HepG2 (cell line): ENCODE measurements around the gene GNMT. TPM values are rescaled to one million over a fixed set of nuclear protein-coding genes. Genes with fewer than 3 reads are reported as not detected.

Experiments used
- CREB1 ChIP-seq, 2 experiments: fragments of 450-650 bp in 1 of 2; IDR thresholded peaks; 2 replicates each; pipeline ENCODE4 v1.6.1; 2016 to 2017; ENCODE audit warnings: control low read depth in 1 of 2, mild to moderate bottlenecking in 1 of 2, missing compliant biosample characterization in 1 of 2, missing genetic modification characterization in 1 of 2
- FOXO1 ChIP-seq: sonication (generic); formaldehyde crosslinking; IDR thresholded peaks from 2 replicates; pipeline ENCODE4 v1.4.0; 2020; ENCODE audit warnings: missing genetic modification reagents
- HMGA1 ChIP-seq: sonication (generic); formaldehyde crosslinking; conservative IDR thresholded peaks from 2 replicates; pipeline ENCODE4 v1.4.0; 2020; ENCODE audit warnings: missing genetic modification reagents
- KDM3A ChIP-seq: IDR thresholded peaks from 2 replicates; pipeline ENCODE4 v1.6.1; 2018; ENCODE audit warnings: low read depth, missing compliant biosample characterization
- MBNL3 ChIP-seq: fragments of 250-450 bp; sonication (Bioruptor Pico); conservative IDR thresholded peaks from 2 replicates; pipeline ENCODE4 v1.8.0; 2022; ENCODE audit warnings: mild to moderate bottlenecking, inconsistent platforms
- NFIB ChIP-seq: sonication (generic); formaldehyde crosslinking; IDR thresholded peaks from 2 replicates; pipeline ENCODE4 v1.9.0; 2021; ENCODE audit warnings: missing genetic modification reagents, mild to moderate bottlenecking, borderline replicate concordance
- POLR2A ChIP-seq, 2 experiments: IDR thresholded peaks; 2 replicates each; pipeline ENCODE4 v1.6.1; 2011; ENCODE audit warnings: low read depth in 2 of 2, low read length in 2 of 2, mild to moderate bottlenecking in 1 of 2, moderate library complexity in 1 of 2; ENCODE audit not compliant: insufficient read depth in 1 of 2
- SKIL ChIP-seq: sonication (generic); formaldehyde crosslinking; IDR thresholded peaks from 2 replicates; pipeline ENCODE4 v1.8.0; 2022; ENCODE audit warnings: missing genetic modification reagents, mild to moderate bottlenecking, moderate library complexity, borderline replicate concordance
- SMAD9 ChIP-seq: sonication (generic); formaldehyde crosslinking; IDR thresholded peaks from 2 replicates; pipeline ENCODE4 v1.5.1; 2020; ENCODE audit warnings: mild to moderate bottlenecking, missing genetic modification reagents
- SP140L ChIP-seq: sonication (generic); formaldehyde crosslinking; IDR thresholded peaks from 2 replicates; pipeline ENCODE4 v1.4.0; 2020; ENCODE audit warnings: missing genetic modification reagents, borderline replicate concordance
- SRF ChIP-seq: IDR thresholded peaks from 2 replicates; pipeline ENCODE4 v1.6.1; 2011; ENCODE audit warnings: mild to moderate bottlenecking, low read depth, low read length, moderate library complexity
- ZBTB38 ChIP-seq: sonication (generic); formaldehyde crosslinking; IDR thresholded peaks from 2 replicates; pipeline ENCODE4 v1.5.1; 2020; ENCODE audit warnings: mild to moderate bottlenecking, missing genetic modification reagents
- ZEB1 ChIP-seq: IDR thresholded peaks from 2 replicates; pipeline ENCODE4 v1.6.1; 2012; ENCODE audit warnings: mild to moderate bottlenecking, low read depth, inconsistent platforms; ENCODE audit not compliant: insufficient replicate concordance
- ZNF136 ChIP-seq: sonication (generic); formaldehyde crosslinking; IDR thresholded peaks from 2 replicates; pipeline ENCODE4 v1.8.1; 2022; ENCODE audit warnings: low read depth, mild to moderate bottlenecking, moderate library complexity, missing genetic modification reagents
- ZNF280B ChIP-seq: sonication (generic); formaldehyde crosslinking; IDR thresholded peaks from 2 replicates; pipeline ENCODE4 v1.5.0; 2020; ENCODE audit warnings: missing genetic modification reagents, mild to moderate bottlenecking, borderline replicate concordance
- ZNF281 ChIP-seq: sonication (generic); formaldehyde crosslinking; IDR thresholded peaks from 2 replicates; pipeline ENCODE4 v1.4.0; 2020; ENCODE audit warnings: missing genetic modification reagents, borderline replicate concordance
- ZNF3 ChIP-seq: IDR thresholded peaks from 2 replicates; pipeline ENCODE4 v1.7.0; 2017; ENCODE audit warnings: inconsistent platforms
- ZNF446 ChIP-seq: sonication (generic); formaldehyde crosslinking; IDR thresholded peaks from 2 replicates; pipeline ENCODE4 v1.5.0; 2020; ENCODE audit warnings: mild to moderate bottlenecking, missing genetic modification reagents
- ZNF496 ChIP-seq: sonication (generic); formaldehyde crosslinking; IDR thresholded peaks from 2 replicates; pipeline ENCODE4 v1.8.1; 2023; ENCODE audit warnings: mild to moderate bottlenecking, moderate library complexity, missing genetic modification reagents; ENCODE audit not compliant: insufficient replicate concordance
- polyA plus RNA-seq, 8 experiments: library from polyadenylated mRNA; depleted of rRNA in 3 of 8; stranded (reverse) in 7 of 8; unstranded in 1 of 8; fragments of >200 nt; fragmentation: Illumina TruSeq in 4 of 8; extraction: Trizol in 4 of 8; gene quantifications; 2 replicates each; pipeline versions ENCODE4 v1.2.1 to v1.2.3, GENCODE V29; 2011 to 2016; ENCODE audit warnings: low read depth in 4 of 8, missing spikeins in 1 of 8, mixed read lengths in 1 of 8; ENCODE audit not compliant: insufficient read depth in 1 of 8
- total RNA-seq, 5 experiments: library from RNA; depleted of rRNA; stranded (reverse); fragments of >200 nt; fragmentation: Illumina TruSeq; extraction: Trizol; gene quantifications; 2 replicates each; pipeline ENCODE4 v1.2.3, GENCODE V29; 2016; ENCODE audit warnings: low read depth in 1 of 5

Gene GNMT
- total and polyA plus RNA-seq, 2 of the 13 experiments (the other 11 are each of a cell fraction or from before 2014, with no cell fraction given): 2.8 to 7.0 TPM

- no peak for TF ChIP-seq ZNF280B (CRISPR knock-in tag)
- TF ChIP-seq MBNL3 (CRISPR knock-in tag): no peak
- no peak for TF ChIP-seq ZNF281 (CRISPR knock-in tag)
- no peak for TF ChIP-seq SP140L
- TF ChIP-seq NFIB: no peak
- no peak for TF ChIP-seq SKIL (CRISPR knock-in tag)
- no peak for TF ChIP-seq ZNF496 (CRISPR knock-in tag)
- peak; percentile 74 for TF ChIP-seq SRF
- peak; percentile 24 for TF ChIP-seq FOXO1 (CRISPR knock-in tag)
- peak; percentile 83 for TF ChIP-seq CREB1 (IDR thresholded peaks at IDR 0.05)
- TF ChIP-seq CREB1 (CRISPR knock-in tag; IDR thresholded peaks at IDR 0.05): peak; percentile 83
- no peak for TF ChIP-seq ZNF136 (CRISPR knock-in tag)
- TF ChIP-seq HMGA1 (CRISPR knock-in tag): no peak
- no peak for TF ChIP-seq KDM3A (CRISPR knock-in tag)
- TF ChIP-seq ZEB1: no peak
- TF ChIP-seq SMAD9: no peak
- peak; percentile 11; the same call in 1 of the 2 replicates for TF ChIP-seq ZBTB38 (CRISPR knock-in tag)
- TF ChIP-seq ZNF446 (CRISPR knock-in tag): peak; percentile 59
- peak; percentile 93 to 99 for TF ChIP-seq POLR2A (IDR thresholded peaks at IDR 0.05; ENCODE audit: insufficient read depth in 1 of 2, low read depth in 2 of 2, low read length in 2 of 2)
- TF ChIP-seq ZNF3: no peak
These were observed 23.7 kb downstream of the GNMT start, which contains the start of gene PPP2R5D (continued) for GRCh38 chr6:42984001-42984923.
